Measurements from ENCODE around the gene NPIPA5.
"Not testable (repeated sequence)": the region's sequence is repeated elsewhere in the genome, so short reads cannot be mapped to it uniquely, and the experiment has no call there.

NPIPA5 gene

GRCh38 chr16:15351745-15352144 is 26.3 kb downstream of the NPIPA5 start:
- H3K4me3 ChIP-seq (ENCODE audit: low read depth, low read length); H3K36me3 ChIP-seq; H3K9me3 ChIP-seq; DNase-seq; H3K4me1 ChIP-seq; H3K27me3 ChIP-seq: not testable (repeated sequence)

DNA sequence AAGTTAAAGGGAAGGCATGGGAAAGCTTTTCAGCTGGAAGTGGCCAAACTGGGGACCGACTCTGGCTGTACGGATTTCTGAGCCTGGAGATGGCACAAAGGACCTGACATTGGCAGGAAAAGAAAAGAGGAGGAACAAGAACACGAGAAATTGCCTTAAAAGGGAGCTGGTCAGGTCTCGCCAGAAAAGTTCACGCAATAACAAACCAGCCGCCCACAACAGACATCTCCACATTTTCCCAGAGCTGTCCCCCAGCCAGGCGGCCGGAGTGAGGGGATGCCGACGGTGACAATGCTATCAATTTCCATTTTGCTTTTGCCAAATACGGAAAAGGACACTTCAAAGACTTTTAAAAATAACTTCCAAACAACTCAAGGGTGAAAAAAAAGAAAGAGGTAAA is 26.8 kb downstream of the NPIPA5 start:
- not testable (repeated sequence) for H3K27me3 ChIP-seq; H3K9me3 ChIP-seq; DNase-seq; H3K4me3 ChIP-seq (ENCODE audit: low read depth, low read length); H3K4me1 ChIP-seq; H3K36me3 ChIP-seq

DNA sequence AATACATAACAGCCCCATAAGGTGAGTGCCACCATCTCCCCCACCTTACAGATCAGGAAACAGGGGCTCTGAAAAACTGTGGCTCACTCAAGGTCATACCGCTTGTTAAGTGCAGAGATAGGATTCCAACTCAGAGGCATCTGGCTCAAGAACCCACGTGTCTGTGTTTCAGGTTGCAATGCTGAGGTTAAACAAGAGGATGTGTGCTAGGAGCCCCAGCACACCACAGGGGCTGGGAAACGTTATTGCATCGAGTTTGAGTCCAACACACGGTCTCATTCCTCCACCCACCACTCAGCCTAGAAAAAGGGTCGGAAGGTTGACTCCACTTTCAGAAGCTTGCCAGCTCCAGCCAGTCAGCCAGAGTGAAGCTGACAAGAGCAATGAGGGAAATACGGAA is 29.4 kb downstream of the NPIPA5 start:
- H3K4me1 ChIP-seq; DNase-seq; H3K9me3 ChIP-seq; H3K4me3 ChIP-seq (ENCODE audit: low read depth, low read length); H3K36me3 ChIP-seq; H3K27me3 ChIP-seq: not testable (repeated sequence)

- H3K4me3 ChIP-seq (ENCODE audit: low read depth, low read length); DNase-seq; H3K4me1 ChIP-seq; H3K9me3 ChIP-seq; H3K36me3 ChIP-seq; H3K27me3 ChIP-seq: not testable (repeated sequence)
Measured at GRCh38 chr16:15342337-15342736, 35.8 kb downstream of the NPIPA5 start.

DNA sequence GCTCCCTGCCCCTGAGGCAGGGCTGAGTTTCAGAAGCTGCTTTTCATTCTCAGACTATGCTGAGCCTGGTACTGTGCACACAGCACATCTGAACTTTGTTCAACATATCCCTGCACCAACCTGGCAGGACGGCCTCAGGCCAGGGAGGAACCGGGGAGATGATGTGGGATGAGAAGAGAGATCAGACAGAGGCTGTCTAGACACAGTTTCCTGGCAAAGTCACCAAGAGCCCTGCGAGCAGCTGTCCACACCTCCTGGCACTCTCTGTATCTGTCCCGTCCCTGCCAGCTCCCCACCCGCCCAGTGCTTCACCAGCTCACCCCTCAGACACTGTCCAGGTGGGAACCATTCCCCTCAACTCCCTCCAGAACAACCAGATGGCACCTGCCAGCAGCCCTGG is 39.1 kb downstream of the NPIPA5 start:
- H3K4me1 ChIP-seq; H3K27me3 ChIP-seq; H3K36me3 ChIP-seq; DNase-seq; H3K4me3 ChIP-seq (ENCODE audit: low read depth, low read length); H3K9me3 ChIP-seq: not testable (repeated sequence)

GRCh38 chr16:15337974-15338605 is 40.0 kb downstream of the NPIPA5 start:
- H3K36me3 ChIP-seq; H3K4me3 ChIP-seq (ENCODE audit: low read depth, low read length); H3K4me1 ChIP-seq; H3K27me3 ChIP-seq; H3K9me3 ChIP-seq; DNase-seq: not testable (repeated sequence)

GRCh38 chr16:15335609-15336008 is 42.5 kb downstream of the NPIPA5 start:
- not testable (repeated sequence) for H3K36me3 ChIP-seq; H3K4me3 ChIP-seq (ENCODE audit: low read depth, low read length); DNase-seq; H3K27me3 ChIP-seq; H3K9me3 ChIP-seq; H3K4me1 ChIP-seq

- H3K4me3 ChIP-seq (ENCODE audit: low read depth, low read length); H3K4me1 ChIP-seq; H3K36me3 ChIP-seq; H3K27me3 ChIP-seq; DNase-seq; H3K9me3 ChIP-seq: not testable (repeated sequence)
Measured at GRCh38 chr16:15333969-15334368, 44.1 kb downstream of the NPIPA5 start.

- H3K4me1 ChIP-seq; H3K36me3 ChIP-seq; DNase-seq; H3K9me3 ChIP-seq; H3K4me3 ChIP-seq (ENCODE audit: low read depth, low read length); H3K27me3 ChIP-seq: not testable (repeated sequence)
Measured at GRCh38 chr16:15330978-15331377, 47.1 kb downstream of the NPIPA5 start.

DNA sequence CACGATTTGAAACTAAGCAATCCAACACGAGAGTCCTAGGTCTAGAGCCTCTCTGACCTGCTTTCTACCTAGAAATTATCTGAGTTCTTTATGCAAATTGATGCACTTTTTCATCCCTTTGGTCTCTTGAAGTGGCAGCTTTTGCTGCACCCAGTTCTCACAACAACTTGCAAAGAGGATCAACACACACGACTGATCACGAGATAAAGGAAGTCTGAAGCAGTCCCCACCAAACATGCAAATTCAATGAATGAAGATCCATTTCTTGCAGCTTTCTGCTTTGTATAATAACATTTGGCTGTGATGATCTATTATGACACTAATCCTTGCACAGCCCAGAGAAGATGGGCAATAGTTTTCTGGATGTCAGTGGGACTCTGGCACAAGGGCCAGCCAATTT is 53.1 kb downstream of the NPIPA5 start:
- H3K4me1 ChIP-seq; DNase-seq; H3K4me3 ChIP-seq (ENCODE audit: low read depth, low read length); H3K9me3 ChIP-seq; H3K27me3 ChIP-seq; H3K36me3 ChIP-seq: not testable (repeated sequence)

DNA sequence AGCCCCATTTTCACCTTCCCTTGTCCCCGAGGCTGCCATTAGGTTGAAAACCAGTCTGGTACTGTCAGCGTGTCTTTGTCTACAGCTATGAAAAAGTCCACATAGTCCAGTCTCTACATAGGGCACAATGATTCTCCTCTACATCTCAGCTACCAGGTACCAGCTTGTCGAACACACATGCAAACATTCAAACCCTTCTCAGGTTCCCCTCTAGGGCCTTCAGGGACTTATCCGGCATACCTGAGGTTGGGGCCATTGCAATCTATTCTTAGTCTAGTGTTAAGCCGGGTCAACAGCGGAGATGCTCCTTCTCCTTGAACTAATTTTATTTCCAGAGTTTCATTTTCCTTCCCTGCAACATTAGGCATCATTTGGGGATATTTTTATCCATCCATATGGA is 54.7 kb downstream of the NPIPA5 start:
- DNase-seq; H3K4me3 ChIP-seq (ENCODE audit: low read depth, low read length); H3K36me3 ChIP-seq; H3K27me3 ChIP-seq; H3K4me1 ChIP-seq; H3K9me3 ChIP-seq: not testable (repeated sequence)

- not testable (repeated sequence) for H3K4me3 ChIP-seq (ENCODE audit: low read depth, low read length); DNase-seq; H3K9me3 ChIP-seq; H3K4me1 ChIP-seq; H3K36me3 ChIP-seq; H3K27me3 ChIP-seq
Measured at GRCh38 chr16:15321221-15321620, 56.9 kb downstream of the NPIPA5 start.

DNA sequence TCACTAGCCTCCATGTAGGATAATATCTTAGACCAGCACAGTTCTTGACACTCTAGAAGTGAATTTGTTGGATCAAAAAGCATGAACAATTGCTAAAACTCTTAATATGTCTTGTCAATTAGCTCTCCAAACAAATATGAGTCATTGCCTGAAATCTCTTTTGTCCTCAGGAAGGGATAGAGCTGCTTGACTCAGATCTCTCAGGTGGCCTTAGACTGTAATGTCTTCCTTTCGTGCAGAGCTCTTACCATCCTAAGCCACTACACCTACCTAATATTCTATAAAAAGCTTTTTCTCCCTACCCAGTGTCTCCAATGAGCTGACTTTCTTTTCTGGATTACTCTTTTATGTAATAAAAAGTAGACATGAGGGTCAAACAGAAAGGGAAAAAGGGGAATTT is 63.5 kb downstream of the NPIPA5 start:
- not testable (repeated sequence) for H3K27me3 ChIP-seq; H3K4me3 ChIP-seq (ENCODE audit: low read depth, low read length); H3K4me1 ChIP-seq; H3K9me3 ChIP-seq; H3K36me3 ChIP-seq; DNase-seq

Measured in BE2C (cell line).